HG02973 (cell line): ENCODE measurements around the gene SEC24C.

ENCODE experiments used
- ATAC-seq: cut with Tn5 transposase; IDR thresholded peaks from one replicate; pipeline ENCODE4 v1.9.1; 2021; ENCODE audit warnings: moderate library complexity; ENCODE audit not compliant: unreplicated experiment

The SEC24C gene

DNA sequence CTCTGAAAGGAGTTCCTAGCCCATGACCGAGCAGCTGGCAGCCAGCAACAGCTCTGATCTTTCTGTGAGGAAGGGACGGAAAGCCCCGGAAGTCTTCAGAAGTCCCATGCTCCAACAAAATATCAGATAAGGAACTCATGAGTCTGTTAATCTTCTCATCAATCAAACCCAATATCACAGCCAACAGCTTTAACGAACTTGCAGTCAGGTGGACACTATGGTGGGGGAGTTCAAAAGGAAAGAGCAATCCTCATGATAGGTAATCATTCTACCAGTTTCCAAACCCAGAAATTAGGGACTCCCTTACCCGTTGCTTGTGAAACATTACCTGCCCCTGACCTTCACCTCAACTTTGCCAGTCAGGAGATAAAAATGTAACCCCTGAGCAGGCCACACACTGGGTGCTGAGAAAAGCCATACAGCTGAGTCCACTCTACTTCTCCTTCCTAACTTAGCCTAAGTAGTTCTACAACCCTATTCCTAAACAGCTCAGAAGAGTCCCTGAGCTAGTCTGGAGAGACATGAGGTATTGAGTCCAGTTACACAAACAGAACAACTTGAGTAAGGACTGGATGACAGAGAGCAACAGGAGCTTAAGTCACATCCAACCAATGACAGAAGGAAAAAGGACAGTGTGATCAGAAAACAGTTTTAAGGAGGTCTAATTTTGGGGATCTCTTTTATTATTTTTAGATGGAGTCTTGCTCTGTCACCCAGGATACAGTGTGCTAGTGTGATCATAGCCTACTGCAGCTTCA is 65.1 kb downstream of the SEC24C start:
- ATAC-seq, result no peak

GRCh38 chr10:73810358-73810734 is 66.2 kb downstream of the SEC24C start:
- ATAC-seq, result no peak

- ATAC-seq, result peak; percentile 27
Observed at GRCh38 chr10:73810735-73811465, 66.7 kb downstream of the SEC24C start.

DNA sequence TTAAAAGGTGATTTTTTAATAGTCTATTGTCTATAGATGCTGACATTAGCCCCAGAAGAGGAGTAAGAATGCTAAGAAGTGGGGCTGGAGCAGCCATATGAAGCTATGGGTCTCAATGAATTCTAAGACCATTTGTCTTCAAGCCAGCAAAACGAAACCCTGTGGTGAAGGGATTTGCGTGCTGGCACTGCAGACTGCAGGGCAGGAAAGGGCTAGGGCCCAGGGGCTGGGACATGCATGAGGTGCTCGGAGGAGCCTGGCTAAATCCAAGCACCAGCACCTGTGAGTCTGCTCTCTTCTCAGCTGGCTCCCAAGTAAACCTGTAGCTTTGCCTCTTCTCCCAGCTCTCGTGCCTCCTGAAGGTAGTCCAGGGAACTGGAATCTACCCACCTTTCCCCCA is 68.5 kb downstream of the SEC24C start:
- no peak for ATAC-seq

DNA sequence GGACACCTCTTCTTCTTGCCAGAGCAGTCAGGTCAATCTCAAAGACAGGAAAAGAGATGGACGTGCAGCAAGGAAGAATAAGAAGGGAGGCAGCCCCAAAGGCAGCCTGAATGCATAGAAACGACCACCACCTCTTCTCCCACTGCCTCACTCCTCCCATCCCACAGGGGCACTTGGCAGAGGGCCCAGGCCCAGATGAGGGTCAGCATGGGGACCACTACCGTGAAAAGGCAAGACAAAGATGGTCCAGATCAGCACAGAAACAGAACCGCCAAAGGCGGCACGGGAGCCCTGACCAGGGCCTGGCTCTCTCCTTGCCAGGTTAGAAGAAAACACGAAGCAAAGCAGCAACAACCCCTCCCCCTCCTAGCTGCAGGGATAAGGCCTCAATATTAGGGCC is 69.2 kb downstream of the SEC24C start:
- ATAC-seq, result no peak

DNA sequence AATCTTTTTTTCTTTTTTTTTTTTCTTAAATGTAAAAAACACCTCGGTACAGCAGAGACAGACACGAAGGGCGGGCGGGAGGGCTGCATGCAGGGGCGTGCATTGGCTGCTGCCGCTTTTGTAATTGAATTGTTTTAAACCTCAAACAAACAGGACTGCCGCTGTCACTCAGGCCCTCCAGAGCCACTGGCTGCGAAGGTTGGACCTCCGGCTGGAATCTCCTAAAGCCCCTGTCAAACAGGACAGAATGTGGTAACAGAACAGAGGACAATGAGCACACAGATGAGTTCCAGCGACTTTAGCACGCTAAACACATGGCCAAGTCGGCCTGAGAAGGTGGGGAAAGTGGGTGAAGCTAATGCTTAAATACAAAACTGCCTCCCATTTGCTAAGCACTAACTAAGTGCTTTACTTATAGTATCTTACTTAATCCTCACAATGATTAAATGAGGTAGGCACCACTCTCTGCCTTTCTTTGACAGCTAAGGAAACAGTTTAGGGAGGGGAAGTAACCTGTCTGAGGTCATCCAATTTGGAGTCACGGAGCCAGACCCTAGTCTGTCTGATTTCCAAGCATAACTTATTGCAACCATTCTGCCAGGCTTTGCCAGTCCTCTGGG is 70.2 kb downstream of the SEC24C start:
- ATAC-seq, result no peak

- no peak for ATAC-seq
Observed at GRCh38 chr10:73814896-73815718, 70.9 kb downstream of the SEC24C start.

GRCh38 chr10:73815719-73816030 is 71.5 kb downstream of the SEC24C start:
- ATAC-seq, result no peak

- no peak for ATAC-seq
Observed at GRCh38 chr10:73816917-73817729, 73.0 kb downstream of the SEC24C start.

GRCh38 chr10:73817826-73818225 is 73.7 kb downstream of the SEC24C start:
- ATAC-seq, result no peak

GRCh38 chr10:73818402-73818801 is 74.2 kb downstream of the SEC24C start:
- no peak for ATAC-seq

- no peak for ATAC-seq
Observed at GRCh38 chr10:73819081-73819480, 74.9 kb downstream of the SEC24C start.

DNA sequence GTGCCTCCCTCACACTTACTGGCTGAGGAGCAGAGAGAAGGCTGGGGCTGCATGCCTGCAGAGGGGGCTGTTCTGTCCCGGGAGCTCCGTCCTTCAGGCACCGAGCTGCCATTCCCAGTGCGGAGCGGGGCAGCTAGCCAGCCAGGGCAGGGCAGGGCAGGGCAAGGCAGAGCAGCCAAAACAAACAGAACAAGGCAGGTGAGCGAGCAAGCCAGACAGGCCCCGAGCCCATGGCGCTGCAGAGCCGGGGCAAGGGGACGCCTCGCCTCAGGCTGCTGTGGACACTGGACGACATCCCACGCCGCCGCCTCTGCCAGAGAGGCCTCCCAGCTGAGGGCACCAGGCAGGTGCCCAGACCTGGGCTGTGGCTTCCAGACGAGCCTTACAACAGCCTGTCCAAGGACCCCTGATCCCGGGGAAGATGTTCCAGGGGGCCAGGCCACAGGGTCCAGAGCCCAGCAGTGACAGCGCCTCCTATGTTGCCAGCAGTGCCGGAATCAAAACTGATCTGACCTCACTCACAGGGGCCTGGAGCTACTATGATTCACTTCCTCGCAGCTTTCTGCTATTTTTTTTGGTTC is 75.4 kb downstream of the SEC24C start:
- no peak for ATAC-seq
